H1 (cell line): ENCODE measurements around the gene DUSP2. TPM values are rescaled to one million over a fixed set of nuclear protein-coding genes. Genes with fewer than 3 reads are reported as not detected.

Source experiments
- CTCF ChIA-PET: fragments of 300-600 bp; sonication (Branson Sonifier 250); formaldehyde crosslinking; loops from one replicate; lab custom pipeline; 2021; ENCODE audit not compliant: partially characterized antibody; lab: Charles Lee
- POLR2A ChIA-PET: fragments of 300-600 bp; sonication (Branson Sonifier 250); formaldehyde crosslinking; loops from one replicate; lab custom pipeline; 2021; ENCODE audit warnings: inconsistent platforms; ENCODE audit not compliant: partially characterized antibody; lab: Charles Lee
- DNase-seq, 2 experiments: peaks; one replicate each; pipeline versions ENCODE4 v3.0.0 to v3.0.0-alpha.2; 2010 to 2022; ENCODE audit warnings: low spot score in 2 of 2, low read depth in 1 of 2, mixed read lengths in 1 of 2
- FAIRE-seq: peaks from 2 replicates; lab custom pipeline; 2011; peaks lifted over from hg19 to GRCh38; lab: Jason Lieb, UNC
- H2AFZ ChIP-seq: 2 replicates; pipeline ENCODE4 v1.8.1; 2012; ENCODE audit warnings: low read length, inconsistent platforms
- H2AK5ac ChIP-seq: 2 replicates; pipeline ENCODE4 v1.6.1; 2013; ENCODE audit warnings: low read depth, low read length
- H2BK120ac ChIP-seq: replicated peaks from 2 replicates; pipeline ENCODE3; 2013; ENCODE audit warnings: low read depth, low read length, inconsistent platforms
- H2BK12ac ChIP-seq: 2 replicates; pipeline ENCODE4 v1.6.1; 2013; ENCODE audit warnings: low read depth, low read length
- H2BK15ac ChIP-seq: 2 replicates; pipeline ENCODE4 v1.6.1; 2013; ENCODE audit warnings: low read length
- H2BK20ac ChIP-seq: 2 replicates; pipeline ENCODE4 v1.6.1; 2013; ENCODE audit warnings: low read length
- H2BK5ac ChIP-seq: 2 replicates; pipeline ENCODE4 v1.6.1; 2013; ENCODE audit warnings: low read depth, low read length
- H3K14ac ChIP-seq: 2 replicates; pipeline ENCODE4 v1.6.1; 2013; ENCODE audit warnings: inconsistent platforms; ENCODE audit not compliant: insufficient read length
- H3K18ac ChIP-seq: 2 replicates; pipeline ENCODE4 v1.6.1; 2013; ENCODE audit warnings: low read length; ENCODE audit errors: extremely low read depth
- H3K23ac ChIP-seq: 2 replicates; pipeline ENCODE4 v1.6.1; 2013; ENCODE audit warnings: inconsistent platforms; ENCODE audit not compliant: insufficient read length
- H3K23me2 ChIP-seq: 2 replicates; pipeline ENCODE4 v1.6.1; 2013; ENCODE audit warnings: low read depth, low read length
- H3K27ac ChIP-seq: 2 replicates; pipeline ENCODE4 v1.6.1; 2011; ENCODE audit warnings: low read depth, low read length, inconsistent platforms
- H3K27me3 ChIP-seq, 4 experiments: replicated peaks in 1 of 4; 1 replicate in 1 of 4; 2 replicates in 3 of 4; pipeline versions ENCODE4 v1.6.1 to v1.8.1; 2011 to 2013; ENCODE audit warnings: low read length in 3 of 4, mild to moderate bottlenecking in 3 of 4, inconsistent platforms in 2 of 4, mixed read lengths in 2 of 4, moderate library complexity in 1 of 4; ENCODE audit not compliant: control insufficient read depth in 3 of 4, insufficient read depth in 3 of 4; ENCODE audit errors: extremely low read depth in 1 of 4
- H3K36me3 ChIP-seq, 4 experiments: 2 replicates each; pipeline versions ENCODE4 v1.6.1 to v1.8.1; 2011 to 2013; ENCODE audit warnings: mild to moderate bottlenecking in 4 of 4, low read length in 3 of 4, moderate library complexity in 2 of 4, control low read depth in 1 of 4, inconsistent platforms in 1 of 4; ENCODE audit not compliant: insufficient read depth in 4 of 4, control insufficient read depth in 2 of 4
- H3K4ac ChIP-seq: replicated peaks from 2 replicates; pipeline ENCODE3; 2013; ENCODE audit warnings: low read length, low read depth, mixed read lengths, inconsistent platforms; ENCODE audit not compliant: insufficient read length
- H3K4me1 ChIP-seq, 4 experiments: replicated peaks in 1 of 4; 1 replicate in 1 of 4; 2 replicates in 3 of 4; pipeline versions ENCODE4 v1.6.1 to v1.8.1; 2011 to 2013; ENCODE audit warnings: low read length in 3 of 4, inconsistent platforms in 2 of 4, mixed read lengths in 1 of 4; ENCODE audit not compliant: insufficient read depth in 4 of 4, control insufficient read depth in 3 of 4
- H3K4me2 ChIP-seq, 2 experiments: 2 replicates each; pipeline versions ENCODE4 v1.6.1 to v1.8.1; 2011 to 2013; ENCODE audit warnings: low read depth in 2 of 2, low read length in 2 of 2, control low read depth in 1 of 2, inconsistent platforms in 1 of 2, mild to moderate bottlenecking in 1 of 2; ENCODE audit not compliant: insufficient read depth in 1 of 2
- H3K4me3 ChIP-seq, 4 experiments: fragments of 200-600, 300-600 bp in 1 of 4; sonication (generic), shearing (Covaris generic), sonication (Bioruptor Twin) in 1 of 4; 2 replicates each; pipeline versions ENCODE4 v1.5.1 to v1.8.1; 2011 to 2016; ENCODE audit warnings: low read length in 4 of 4, low read depth in 3 of 4, control low read depth in 2 of 4, inconsistent platforms in 2 of 4, mild to moderate bottlenecking in 2 of 4, mixed read lengths in 1 of 4, moderate library complexity in 1 of 4; ENCODE audit not compliant: insufficient read depth in 2 of 4; ENCODE audit errors: extremely low read depth in 1 of 4
- H3K56ac ChIP-seq: replicated peaks from 2 replicates; pipeline ENCODE3; 2013; ENCODE audit warnings: low read depth, mild to moderate bottlenecking, mixed read lengths, low read length, inconsistent platforms; ENCODE audit not compliant: insufficient read length
- H3K79me1 ChIP-seq: 2 replicates; pipeline ENCODE4 v1.6.1; 2013; ENCODE audit warnings: low read depth, low read length, control low read depth
- H3K79me2 ChIP-seq, 2 experiments: 2 replicates each; pipeline versions ENCODE4 v1.6.1 to v1.8.1; 2012 to 2013; ENCODE audit warnings: low read length in 2 of 2, mild to moderate bottlenecking in 2 of 2, inconsistent platforms in 1 of 2; ENCODE audit not compliant: insufficient read depth in 2 of 2, control insufficient read depth in 1 of 2
- H3K9ac ChIP-seq, 4 experiments: replicated peaks in 1 of 4; 1 replicate in 1 of 4; 2 replicates in 3 of 4; pipeline versions ENCODE4 v1.6.1 to v1.8.1; 2011 to 2013; ENCODE audit warnings: low read depth in 3 of 4, low read length in 3 of 4, control low read depth in 2 of 4, mild to moderate bottlenecking in 2 of 4, moderate library complexity in 2 of 4, inconsistent platforms in 1 of 4; ENCODE audit errors: extremely low read depth in 1 of 4
- H3K9me3 ChIP-seq, 2 experiments: 2 replicates each; pipeline versions ENCODE4 v1.6.1 to v1.8.1; 2012 to 2013; ENCODE audit warnings: mild to moderate bottlenecking in 2 of 2, moderate library complexity in 2 of 2, control low read depth in 1 of 2, inconsistent platforms in 1 of 2, low read depth in 1 of 2, low read length in 1 of 2, mixed read lengths in 1 of 2; ENCODE audit not compliant: insufficient read depth in 2 of 2
- H4K20me1 ChIP-seq, 2 experiments: replicated peaks in 1 of 2; 2 replicates each; pipeline versions ENCODE3 to v1.8.1; 2011 to 2013; ENCODE audit warnings: inconsistent platforms in 2 of 2, low read length in 2 of 2, mild to moderate bottlenecking in 1 of 2; ENCODE audit not compliant: insufficient read depth in 2 of 2, control insufficient read depth in 1 of 2
- H4K5ac ChIP-seq: 2 replicates; pipeline ENCODE4 v1.6.1; 2013; ENCODE audit warnings: low read length, low read depth, mixed read lengths, inconsistent platforms; ENCODE audit not compliant: insufficient read length
- H4K8ac ChIP-seq: 2 replicates; pipeline ENCODE4 v1.8.0; 2013; ENCODE audit warnings: mild to moderate bottlenecking, moderate library complexity, low read length, inconsistent platforms; ENCODE audit not compliant: insufficient read depth; ENCODE audit errors: extremely low read depth
- H4K91ac ChIP-seq: replicated peaks from 2 replicates; pipeline ENCODE3; 2013; ENCODE audit warnings: low read length, mixed read lengths, inconsistent platforms; ENCODE audit not compliant: insufficient read length
- ATF2 ChIP-seq: IDR thresholded peaks from 2 replicates; pipeline ENCODE4 v1.6.1; 2012; ENCODE audit warnings: low read length, inconsistent platforms
- CBX5 ChIP-seq: fragments of 300-800, 300-1000 bp; sonication (generic); IDR thresholded peaks from 2 replicates; pipeline ENCODE4 v1.7.1; 2016; ENCODE audit warnings: antibody characterized with exemption, low read length, low read depth
- CEBPB ChIP-seq: IDR thresholded peaks from 2 replicates; pipeline ENCODE4 v1.6.1; 2012; ENCODE audit warnings: low read depth, low read length
- KDM1A ChIP-seq: fragments of 200-600, 300-600 bp; sonication (generic); IDR thresholded peaks from 2 replicates; pipeline ENCODE4 v1.7.1; 2016; ENCODE audit warnings: mild to moderate bottlenecking, low read length, borderline replicate concordance
- MAFK ChIP-seq: IDR thresholded peaks from 2 replicates; pipeline ENCODE4 v1.6.1; 2012; ENCODE audit warnings: low read depth, mild to moderate bottlenecking, improper control_type of control experiment, low read length
- MAX ChIP-seq: IDR thresholded peaks from 2 replicates; pipeline ENCODE4 v1.6.1; 2012; ENCODE audit warnings: inconsistent platforms
- SIX5 ChIP-seq: IDR thresholded peaks from 2 replicates; pipeline ENCODE4 v1.6.1; 2011; ENCODE audit warnings: mild to moderate bottlenecking, low read depth, low read length
- SP2 ChIP-seq: IDR thresholded peaks from 2 replicates; pipeline ENCODE4 v1.6.1; 2012; ENCODE audit warnings: mild to moderate bottlenecking, low read length, inconsistent platforms
- TEAD4 ChIP-seq: IDR thresholded peaks from 2 replicates; pipeline ENCODE4 v1.6.1; 2012; ENCODE audit warnings: low read depth, low read length, inconsistent platforms, mixed read lengths
- WGBS, 2 experiments: shearing (Covaris generic) in 1 of 2; methylation state at CpG; one replicate each; pipeline versions ENCODE4 v1.1.6 to v1.1.7; 2013 to 2015; ENCODE audit warnings: low lambda C conversion rate in 2 of 2, mixed read lengths in 2 of 2, inconsistent platforms in 1 of 2, low coverage in 1 of 2, missing lambda C conversion rate in 1 of 2; ENCODE audit not compliant: insufficient replicate concordance in 2 of 2, insufficient coverage in 1 of 2, insufficient read length in 1 of 2; ENCODE audit errors: extremely low coverage in 1 of 2, missing lambda C conversion rate in 1 of 2; 5-methylcytosine and 5-hydroxymethylcytosine counted together
- polyA plus RNA-seq, 7 experiments: library from polyadenylated mRNA; depleted of rRNA in 3 of 7; stranded (reverse) in 5 of 7; unstranded in 2 of 7; fragments of >200 nt in 5 of 7; fragments of 200-250 nt in 2 of 7; gene quantifications; 1 replicate in 5 of 7; 2 replicates in 1 of 7; 4 replicates in 1 of 7; pipeline versions ENCODE4 v1.2.1 to v1.2.3, GENCODE V29; 2011 to 2013; ENCODE audit warnings: missing spikeins in 2 of 7, mixed read lengths in 2 of 7
- total RNA-seq: library from RNA; stranded (reverse); fragmentation: NEBNext Ultra II Directional; extraction: Animal tissue kit (Norgen Biotek cat#: 25700); gene quantifications from 2 replicates; pipeline ENCODE4 v1.2.1, GENCODE V29; 2021

The DUSP2 gene
- total and polyA plus RNA-seq, 2 of the 8 experiments (the other 6 are each of a cell fraction or from before 2014, with no cell fraction given), result 10.1 to 10.4 TPM

- Histone ChIP-seq H3K14ac (no peak overlapping the region), H2AFZ (no peak overlapping the region), H3K4me1 (peaks cover 0 to 7% (median 0%) of the 10 kb centered on the region in 4 experiments; a peak in 1 of 7 replicates), H2BK120ac (no peak overlapping the region), H4K5ac (no peak overlapping the region), H2BK5ac (no peak overlapping the region), H3K27me3 (no peaks in the 10 kb centered on the region), H2BK20ac (no peak overlapping the region), H2BK12ac (no peak overlapping the region), H4K20me1 (no peaks in the 10 kb centered on the region), H3K9me3 (no peaks in the 10 kb centered on the region), H2AK5ac (no peak overlapping the region), H3K23ac (no peak overlapping the region), H3K4me3 (no peak overlapping the region), H3K79me1 (no peaks in the 10 kb centered on the region), H3K36me3 (no peaks in the 10 kb centered on the region), H3K4ac (no peak overlapping the region), H3K9ac (no peak overlapping the region), H4K91ac (no peak overlapping the region), H3K56ac (no peak overlapping the region), H3K18ac (no peak overlapping the region), H4K8ac (no peak overlapping the region), H3K23me2 (no peaks in the 10 kb centered on the region), H3K79me2 (no peaks in the 10 kb centered on the region), H3K27ac (no peak overlapping the region), H3K4me2 (no peak overlapping the region), H2BK15ac (no peak overlapping the region; the same call in 1 of the 2 replicates)
- no peak for FAIRE-seq
- no peak for DNase-seq
- no peak for TF ChIP-seq CBX5
- TF ChIP-seq MAX, result no peak
- no peak for TF ChIP-seq KDM1A
- TF ChIP-seq CEBPB, result no peak
- TF ChIP-seq SIX5, result no peak
- no peak for TF ChIP-seq SP2
- TF ChIP-seq TEAD4, result no peak
- no peak for TF ChIP-seq MAFK
- TF ChIP-seq ATF2, result no peak
- 87% methylated on average over 17 of the region's 17 CpGs; no CpG with 5 or more reads in 1 of the 2 experiments for WGBS, 2 experiments
- CTCF ChIA-PET, result interaction anchor here (0.8 to 2.9 kb wide), 8 partner anchors 9 to 137 kb away, joined by 3 to 15 read pairs (median 6); partner anchors contain the start of genes ADRA2B and ASTL
- POLR2A ChIA-PET, result interaction anchor here (0.7 kb wide), 1 partner anchor 14 kb away, joined by 3 read pairs; the partner anchor contains the start of gene DUSP2
Measured at GRCh38 chr2:96159084-96159830, 14.0 kb upstream of the DUSP2 start.
